Ishikawa (cell line): ENCODE data around the gene BMP7.

ENCODE experiments used
- CEBPB ChIP-seq: IDR thresholded peaks from 2 replicates; pipeline ENCODE4 v1.6.1; 2012
- EP300 ChIP-seq: IDR thresholded peaks from 2 replicates; pipeline ENCODE4 v1.6.1; 2012; ENCODE audit warnings: borderline replicate concordance
- NFIC ChIP-seq: IDR thresholded peaks from 2 replicates; pipeline ENCODE4 v1.6.1; 2012
- TAF1 ChIP-seq: IDR thresholded peaks from 2 replicates; pipeline ENCODE4 v1.6.1; 2012; ENCODE audit warnings: low read depth, mild to moderate bottlenecking
- TCF12 ChIP-seq: IDR thresholded peaks from 2 replicates; pipeline ENCODE4 v1.6.1; 2012; ENCODE audit warnings: low read depth
- TEAD4 ChIP-seq: IDR thresholded peaks from 2 replicates; pipeline ENCODE4 v1.6.1; 2012
- YY1 ChIP-seq: IDR thresholded peaks from 2 replicates; pipeline ENCODE4 v1.6.1; 2012; ENCODE audit warnings: low read depth
- TF ChIP-seq, protein P1 (sequence below): IDR thresholded peaks from 2 replicates; pipeline ENCODE4 v1.6.1; 2012; ENCODE audit warnings: low read depth, mild to moderate bottlenecking

DNA sequence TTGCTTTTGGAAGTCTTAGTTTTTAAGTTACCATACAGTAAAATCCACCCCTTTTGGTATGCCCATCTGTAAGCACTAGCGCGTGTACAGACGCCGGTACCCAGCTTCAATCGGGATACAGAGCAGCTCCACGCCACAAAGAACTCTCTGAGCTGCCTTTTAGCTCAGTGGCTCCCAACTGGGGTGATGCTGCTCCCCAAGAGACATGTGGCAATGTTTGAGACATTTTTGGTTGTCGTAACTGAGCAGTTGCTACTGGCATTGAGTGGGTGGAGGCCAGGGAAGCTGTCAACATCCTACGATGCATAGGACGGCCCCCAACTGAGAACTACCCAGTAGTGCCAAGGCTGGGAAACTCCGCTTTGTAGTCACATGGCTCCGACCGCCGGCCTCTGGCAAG, 73.3 kb downstream of the BMP7 start:
- TF ChIP-seq TCF12 = no peak
- TF ChIP-seq TEAD4 = no peak
- no peak for TF ChIP-seq EP300
- no peak for TF ChIP-seq YY1
- TF ChIP-seq, protein P1, sequence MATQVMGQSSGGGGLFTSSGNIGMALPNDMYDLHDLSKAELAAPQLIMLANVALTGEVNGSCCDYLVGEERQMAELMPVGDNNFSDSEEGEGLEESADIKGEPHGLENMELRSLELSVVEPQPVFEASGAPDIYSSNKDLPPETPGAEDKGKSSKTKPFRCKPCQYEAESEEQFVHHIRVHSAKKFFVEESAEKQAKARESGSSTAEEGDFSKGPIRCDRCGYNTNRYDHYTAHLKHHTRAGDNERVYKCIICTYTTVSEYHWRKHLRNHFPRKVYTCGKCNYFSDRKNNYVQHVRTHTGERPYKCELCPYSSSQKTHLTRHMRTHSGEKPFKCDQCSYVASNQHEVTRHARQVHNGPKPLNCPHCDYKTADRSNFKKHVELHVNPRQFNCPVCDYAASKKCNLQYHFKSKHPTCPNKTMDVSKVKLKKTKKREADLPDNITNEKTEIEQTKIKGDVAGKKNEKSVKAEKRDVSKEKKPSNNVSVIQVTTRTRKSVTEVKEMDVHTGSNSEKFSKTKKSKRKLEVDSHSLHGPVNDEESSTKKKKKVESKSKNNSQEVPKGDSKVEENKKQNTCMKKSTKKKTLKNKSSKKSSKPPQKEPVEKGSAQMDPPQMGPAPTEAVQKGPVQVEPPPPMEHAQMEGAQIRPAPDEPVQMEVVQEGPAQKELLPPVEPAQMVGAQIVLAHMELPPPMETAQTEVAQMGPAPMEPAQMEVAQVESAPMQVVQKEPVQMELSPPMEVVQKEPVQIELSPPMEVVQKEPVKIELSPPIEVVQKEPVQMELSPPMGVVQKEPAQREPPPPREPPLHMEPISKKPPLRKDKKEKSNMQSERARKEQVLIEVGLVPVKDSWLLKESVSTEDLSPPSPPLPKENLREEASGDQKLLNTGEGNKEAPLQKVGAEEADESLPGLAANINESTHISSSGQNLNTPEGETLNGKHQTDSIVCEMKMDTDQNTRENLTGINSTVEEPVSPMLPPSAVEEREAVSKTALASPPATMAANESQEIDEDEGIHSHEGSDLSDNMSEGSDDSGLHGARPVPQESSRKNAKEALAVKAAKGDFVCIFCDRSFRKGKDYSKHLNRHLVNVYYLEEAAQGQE = no peak
- TF ChIP-seq CEBPB = no peak
- no peak for TF ChIP-seq NFIC
- TF ChIP-seq TAF1 = no peak
